Endothelial cell of umbilical vein (primary cell): Measurements from ENCODE around the gene INHBB. TPM values are rescaled to one million over a fixed set of nuclear protein-coding genes. Genes with fewer than 3 reads are reported as not detected.

ENCODE experiments used
- BruUV-seq: library from RNA; stranded (reverse); fragments of 400-500 nt; replicated peaks from 2 replicates; lab custom pipeline; 2021; lab: Mats Ljungman, UMichigan
- CTCF ChIA-PET: fragments of 300-600, 350-600 bp; sonication (Branson Sonifier 250); formaldehyde crosslinking; loops from one replicate; lab custom pipeline; 2021; ENCODE audit warnings: antibody characterized with exemption, inconsistent platforms; lab: Charles Lee
- POLR2A ChIA-PET: fragments of 300-600, 350-600 bp; sonication (Branson Sonifier 250); formaldehyde crosslinking; loops from one replicate; lab custom pipeline; 2021; ENCODE audit warnings: antibody characterized with exemption, inconsistent platforms; lab: Charles Lee
- DNase-seq: peaks from one replicate; pipeline ENCODE4 v3.0.0-alpha.2; 2011; ENCODE audit warnings: low read depth, low spot score
- FAIRE-seq: peaks from 2 replicates; lab custom pipeline; 2011; peaks lifted over from hg19 to GRCh38; lab: Jason Lieb, UNC
- H2AFZ ChIP-seq: 2 replicates; pipeline ENCODE4 v1.6.0; 2012; ENCODE audit warnings: low read depth, low read length, control low read depth, inconsistent platforms
- H3K27ac ChIP-seq: 2 replicates; pipeline ENCODE4 v1.5.1; 2011; ENCODE audit warnings: low read depth, mild to moderate bottlenecking, control low read depth, low read length, moderate library complexity; ENCODE audit not compliant: insufficient read depth
- H3K27me3 ChIP-seq, 2 experiments: 2 replicates each; pipeline versions ENCODE4 v1.6.0 to v1.6.1; 2011; ENCODE audit warnings: low read length in 2 of 2, mixed read lengths in 1 of 2; ENCODE audit not compliant: control insufficient read depth in 2 of 2, insufficient read depth in 2 of 2
- H3K36me3 ChIP-seq, 2 experiments: 2 replicates in 1 of 2; 3 replicates in 1 of 2; pipeline ENCODE4 v1.5.1; 2011; ENCODE audit warnings: low read length in 2 of 2, mild to moderate bottlenecking in 1 of 2, moderate library complexity in 1 of 2; ENCODE audit not compliant: control insufficient read depth in 2 of 2, insufficient read depth in 2 of 2; ENCODE audit errors: extremely low read depth in 1 of 2
- H3K4me1 ChIP-seq: 3 replicates; pipeline ENCODE4 v1.5.1; 2011; ENCODE audit warnings: mild to moderate bottlenecking, low read length; ENCODE audit not compliant: control insufficient read depth, insufficient read depth; ENCODE audit errors: extremely low read depth
- H3K4me2 ChIP-seq: 2 replicates; pipeline ENCODE4 v1.6.1; 2011; ENCODE audit warnings: low read length, control low read depth, mixed read lengths; ENCODE audit not compliant: insufficient read depth
- H3K4me3 ChIP-seq, 3 experiments: fragments of 200-600 bp in 1 of 3; sonication (generic), shearing (Covaris generic) in 1 of 3; replicated peaks in 1 of 3; 2 replicates each; pipeline ENCODE4 v1.5.1; 2011 to 2016; ENCODE audit warnings: control low read depth in 3 of 3, low read length in 3 of 3, mild to moderate bottlenecking in 2 of 3, inconsistent platforms in 1 of 3, low read depth in 1 of 3, moderate library complexity in 1 of 3; ENCODE audit not compliant: insufficient read depth in 1 of 3
- H3K79me2 ChIP-seq: 2 replicates; pipeline ENCODE4 v1.6.0; 2012; ENCODE audit warnings: low read length, inconsistent platforms; ENCODE audit not compliant: control insufficient read depth, insufficient read depth
- H3K9ac ChIP-seq: replicated peaks from 2 replicates; pipeline ENCODE3; 2011; ENCODE audit warnings: low read length, control low read depth; ENCODE audit not compliant: insufficient read depth; ENCODE audit errors: extremely low read depth
- H3K9me1 ChIP-seq: replicated peaks from 3 replicates; pipeline ENCODE4 v1.6.0; 2011; ENCODE audit warnings: mild to moderate bottlenecking, low read length; ENCODE audit not compliant: control insufficient read depth, insufficient read depth; ENCODE audit errors: extremely low read depth
- H3K9me3 ChIP-seq: replicated peaks from 2 replicates; pipeline ENCODE4 v1.5.1; 2012; ENCODE audit warnings: low read length, inconsistent platforms; ENCODE audit not compliant: control insufficient read depth, insufficient read depth
- H4K20me1 ChIP-seq: replicated peaks from 2 replicates; pipeline ENCODE3; 2011; ENCODE audit warnings: mild to moderate bottlenecking, low read length; ENCODE audit not compliant: control insufficient read depth, insufficient read depth; ENCODE audit errors: extremely low read depth
- CTCF ChIP-seq, 2 donors: IDR thresholded peaks; 1 replicate in 1 of 2; 2 replicates in 1 of 2; pipeline ENCODE4 v1.5.1; 2011; ENCODE audit warnings: low read length in 2 of 2, mild to moderate bottlenecking in 2 of 2, moderate library complexity in 2 of 2, control low read depth in 1 of 2, inconsistent platforms in 1 of 2, low read depth in 1 of 2; ENCODE audit not compliant: insufficient read depth in 1 of 2; ENCODE audit errors: extremely low read depth in 1 of 2
- FOS ChIP-seq: IDR thresholded peaks from 2 replicates; pipeline ENCODE4 v1.6.1; 2011; ENCODE audit warnings: mild to moderate bottlenecking, low read length, moderate library complexity, borderline replicate concordance; ENCODE audit not compliant: insufficient read depth
- JUN ChIP-seq: IDR thresholded peaks from 2 replicates; pipeline ENCODE4 v1.6.1; 2011; ENCODE audit warnings: borderline replicate concordance, low read depth; ENCODE audit not compliant: insufficient read length, insufficient read depth
- MAX ChIP-seq: IDR thresholded peaks from 2 replicates; pipeline ENCODE4 v1.6.1; 2011; ENCODE audit not compliant: insufficient read depth, insufficient read length
- MYC ChIP-seq: IDR thresholded peaks from one replicate; pipeline ENCODE4 v1.6.1; 2011; ENCODE audit warnings: mild to moderate bottlenecking, low read depth, low read length
- dilution Hi-C: fragments of 300-500 bp; cut with MboI; formaldehyde crosslinking; loops from one replicate; pipeline ENCODE4 v1.15.0; 2019; ENCODE audit warnings: low sequenced_read_pairs; ENCODE audit not compliant: extremely low pct_ligation_motif_present
- intact Hi-C: fragments of 100-400 bp; cut with micrococcal nuclease; formaldehyde crosslinking; loops from one replicate; pipeline ENCODE4 v1.10.0; 2022
- polyA plus RNA-seq, 4 experiments: library from polyadenylated mRNA; depleted of rRNA in 3 of 4; stranded (reverse) in 3 of 4; unstranded in 1 of 4; fragments of >200 nt; gene quantifications; 2 replicates each; pipeline versions ENCODE4 v1.2.1 to v1.2.3, GENCODE V29; 2011 to 2012; ENCODE audit warnings: missing spikeins in 1 of 4
- total RNA-seq: library from RNA; stranded (reverse); gene quantifications from 2 replicates; pipeline ENCODE4 v1.2.3, GENCODE V29; 2021

The INHBB gene
- total and polyA plus RNA-seq, 2 donors (not counting 3 experiments of a cell fraction or from before 2014, with no cell fraction given): 0.11 to 1.8 TPM

DNA sequence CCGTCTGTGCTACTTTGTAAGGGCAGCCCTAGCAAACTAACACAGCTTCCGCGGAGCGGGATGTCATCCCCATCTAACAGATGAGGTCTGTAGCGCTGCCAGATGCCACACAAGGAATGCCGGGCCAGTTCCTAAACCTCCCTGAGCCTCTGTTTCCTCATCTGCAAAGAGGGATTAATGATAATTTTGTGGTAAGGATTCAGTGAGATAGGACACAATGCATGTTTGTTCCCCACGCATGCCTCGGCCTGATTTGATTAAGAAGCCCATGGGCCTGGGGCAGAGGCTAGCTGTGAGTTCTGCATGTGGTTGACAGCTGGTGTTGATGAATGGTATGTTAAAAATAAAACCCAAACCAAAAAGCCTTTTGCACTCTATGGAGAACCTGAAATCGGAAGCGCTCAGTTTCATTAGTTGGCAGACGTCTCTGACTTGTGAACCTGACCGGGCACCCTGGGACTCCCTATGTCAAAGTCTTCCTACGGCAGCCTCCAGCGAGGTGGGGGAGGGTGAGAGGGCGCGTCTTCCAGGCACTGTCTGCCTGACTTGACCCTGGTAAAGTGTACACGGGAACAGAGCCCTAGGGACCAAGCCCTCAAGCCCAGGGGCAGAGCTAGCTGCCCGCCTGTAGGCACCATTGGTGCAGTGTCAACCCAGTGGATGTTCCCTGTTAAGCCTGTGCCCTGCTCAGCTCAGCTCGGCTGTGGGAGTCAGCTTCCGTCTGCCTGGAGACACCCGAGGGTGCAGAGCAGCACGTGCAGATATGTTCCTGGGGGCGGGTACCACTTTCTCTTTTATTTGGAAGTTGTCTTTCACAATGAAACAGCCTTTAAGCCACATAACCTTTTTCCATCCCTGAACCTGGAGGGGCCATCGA lies 14.8 kb upstream of the INHBB start:
- no peaks in the 10 kb centered on the region for H4K20me1 ChIP-seq
- no peak for TF ChIP-seq MAX
- no peak for TF ChIP-seq CTCF (IDR thresholded peaks at IDR 0.05; ENCODE audit: extremely low read depth in 1 of 2, insufficient read depth in 1 of 2, low read depth in 1 of 2, low read length in 2 of 2)
- TF ChIP-seq FOS: no peak
- no peak for TF ChIP-seq JUN
- TF ChIP-seq MYC: no peak
- FAIRE-seq: no peak
- peaks cover 2 to 9% of the 10 kb centered on the region in 2 experiments for H3K27me3 ChIP-seq
- ChIA-PET CTCF (interaction anchor here (1.1 to 1.6 kb wide), 4 partner anchors 12 to 350 kb away, joined by 3 to 8 read pairs (median 4); no protein-coding TSS in a partner anchor), POLR2A (no interaction called here)
- dilution Hi-C loops (no loop called here), intact Hi-C loops (no loop called here)
- no peak for DNase-seq
- H2AFZ ChIP-seq: no peak overlapping the region
- no peaks in the 10 kb centered on the region for H3K9me3 ChIP-seq
- no peak overlapping the region for H3K27ac ChIP-seq
- H3K9me1 ChIP-seq: no peaks in the 10 kb centered on the region
- no TSS peak for BruUV-seq
- no peaks in the 10 kb centered on the region for H3K4me1 ChIP-seq
- H3K36me3 ChIP-seq: no peaks in the 10 kb centered on the region
- no peak overlapping the region for H3K9ac ChIP-seq
- no peak overlapping the region for H3K4me3 ChIP-seq
- H3K4me2 ChIP-seq: no peak overlapping the region
- H3K79me2 ChIP-seq: no peaks in the 10 kb centered on the region
